HepG2 (cell line): ENCODE data around the gene TMEM196. TPM values are rescaled to one million over a fixed set of nuclear protein-coding genes. Genes with fewer than 3 reads are reported as not detected.

Source experiments
- ATAC-seq: fragments of 200-7000 bp; cut with Tn5 transposase; 3 replicates; pipeline ENCODE4 v1.9.1; 2020; ENCODE audit warnings: mild to moderate bottlenecking, moderate library complexity
- BruUV-seq: library from RNA; stranded (reverse); fragments of 400-500 nt; replicated peaks from 2 replicates; lab custom pipeline; 2021; lab: Mats Ljungman, UMichigan
- CTCF ChIA-PET: fragments of 300-600 bp; formaldehyde crosslinking; extraction: SDS; loops from one replicate; lab custom pipeline; 2021; ENCODE audit warnings: low total read pairs, inconsistent platforms, low intra/inter-chr PET ratio; lab: Yijun Ruan, JAX
- POLR2A ChIA-PET: fragments of 350-600 bp; sonication (Branson Sonifier 250); formaldehyde crosslinking; loops from one replicate; lab custom pipeline; 2020; ENCODE audit warnings: antibody characterized with exemption, inconsistent platforms; lab: Yijun Ruan, JAX
- DNase-seq: peaks from one replicate; pipeline ENCODE4 v3.0.0-alpha.2; 2015; ENCODE audit warnings: low spot score
- FAIRE-seq: peaks from 3 replicates; lab custom pipeline; 2011; peaks lifted over from hg19 to GRCh38; lab: Jason Lieb, UNC
- H2AFZ ChIP-seq: one replicate; pipeline ENCODE4 v1.6.1; 2011; ENCODE audit warnings: low read length, inconsistent platforms
- H3K27ac ChIP-seq: fragments of 300-600 bp; 3 replicates; pipeline ENCODE4 v1.8.0; 2011; ENCODE audit warnings: mixed run types, mild to moderate bottlenecking, mixed read lengths, low read length, inconsistent platforms; ENCODE audit not compliant: insufficient read depth; ENCODE audit errors: extremely low read length
- H3K27me3 ChIP-seq, 2 experiments: fragments of 200-600 bp in 1 of 2; 2 replicates in 1 of 2; 3 replicates in 1 of 2; pipeline versions ENCODE4 v1.6.0 to v1.8.0; 2011; ENCODE audit warnings: low read length in 2 of 2, mild to moderate bottlenecking in 2 of 2, moderate library complexity in 2 of 2, inconsistent platforms in 1 of 2; ENCODE audit not compliant: insufficient read depth in 2 of 2, control insufficient read depth in 1 of 2
- H3K36me3 ChIP-seq, 2 experiments: fragments of 200-600 bp in 1 of 2; replicated peaks in 1 of 2; 2 replicates in 1 of 2; 3 replicates in 1 of 2; pipeline versions ENCODE4 v1.5.1 to v1.8.0; 2011; ENCODE audit warnings: low read length in 2 of 2, inconsistent platforms in 1 of 2; ENCODE audit not compliant: insufficient read depth in 2 of 2, control insufficient read depth in 1 of 2
- H3K4me1 ChIP-seq: 2 replicates; pipeline ENCODE4 v1.5.1; 2012; ENCODE audit warnings: low read length, inconsistent platforms; ENCODE audit not compliant: insufficient read depth
- H3K4me2 ChIP-seq: 2 replicates; pipeline ENCODE4 v1.6.0; 2011; ENCODE audit warnings: low read depth, low read length, inconsistent platforms
- H3K4me3 ChIP-seq, 3 experiments: fragments of 200-600 bp in 1 of 3; sonication (generic), shearing (Covaris generic) in 1 of 3; replicated peaks in 1 of 3; 2 replicates each; pipeline ENCODE4 v1.5.1; 2011 to 2016; ENCODE audit warnings: low read length in 3 of 3, inconsistent platforms in 2 of 3, low read depth in 2 of 3, mild to moderate bottlenecking in 2 of 3, control low read depth in 1 of 3, mixed read lengths in 1 of 3; ENCODE audit not compliant: insufficient read depth in 1 of 3
- H3K79me2 ChIP-seq: one replicate; pipeline ENCODE4 v1.6.1; 2011; ENCODE audit warnings: low read length, inconsistent platforms; ENCODE audit not compliant: insufficient read depth
- H3K9ac ChIP-seq: 2 replicates; pipeline ENCODE4 v1.6.0; 2011; ENCODE audit warnings: mild to moderate bottlenecking, low read depth, low read length, inconsistent platforms; ENCODE audit not compliant: insufficient read depth
- H3K9me3 ChIP-seq: 2 replicates; pipeline ENCODE4 v1.5.1; 2012; ENCODE audit warnings: mild to moderate bottlenecking, low read length
- H4K20me1 ChIP-seq: 2 replicates; pipeline ENCODE4 v1.6.0; 2011; ENCODE audit warnings: inconsistent platforms, mild to moderate bottlenecking, low read length, moderate library complexity; ENCODE audit not compliant: insufficient read depth
- ATF7 ChIP-seq, 2 experiments: fragments of 450-650 bp in 1 of 2; sonication (generic) in 1 of 2; formaldehyde crosslinking in 1 of 2; IDR thresholded peaks; 2 replicates each; pipeline versions ENCODE4 v1.4.0 to v1.6.1; 2016 to 2020; ENCODE audit warnings: antibody characterized with exemption in 1 of 2, mild to moderate bottlenecking in 1 of 2, missing genetic modification reagents in 1 of 2
- GRHL1 ChIP-seq: sonication (generic); formaldehyde crosslinking; conservative IDR thresholded peaks from 2 replicates; pipeline ENCODE4 v1.8.0; 2022; ENCODE audit warnings: missing genetic modification reagents
- GTF3A ChIP-seq: sonication (generic); formaldehyde crosslinking; conservative IDR thresholded peaks from 2 replicates; pipeline ENCODE4 v1.4.0; 2020; ENCODE audit warnings: mild to moderate bottlenecking, missing genetic modification reagents
- KDM3A ChIP-seq: IDR thresholded peaks from 2 replicates; pipeline ENCODE4 v1.6.1; 2018; ENCODE audit warnings: low read depth, missing compliant biosample characterization
- KDM5A ChIP-seq: fragments of 200-600 bp; sonication (generic); IDR thresholded peaks from 2 replicates; pipeline ENCODE4 v1.7.0; 2018; ENCODE audit warnings: antibody characterized with exemption, mild to moderate bottlenecking, low read length, borderline replicate concordance
- PATZ1 ChIP-seq: sonication (generic); formaldehyde crosslinking; IDR thresholded peaks from 2 replicates; pipeline ENCODE4 v1.4.0; 2020; ENCODE audit warnings: missing genetic modification reagents
- RARG ChIP-seq: sonication (generic); formaldehyde crosslinking; IDR thresholded peaks from 2 replicates; pipeline ENCODE4 v1.4.0; 2020; ENCODE audit warnings: low read depth, mild to moderate bottlenecking, missing genetic modification reagents
- RNF2 ChIP-seq: fragments of 450-650 bp; conservative IDR thresholded peaks from 2 replicates; pipeline ENCODE4 v1.6.1; 2016; ENCODE audit warnings: low read depth
- SIN3B ChIP-seq: fragments of 150-350 bp; IDR thresholded peaks from 2 replicates; pipeline ENCODE4 v1.6.1; 2014; ENCODE audit warnings: low read length
- ZBTB2 ChIP-seq: sonication (generic); formaldehyde crosslinking; IDR thresholded peaks from 2 replicates; pipeline ENCODE4 v1.8.0; 2022; ENCODE audit warnings: low read depth, missing genetic modification reagents
- ZNF326 ChIP-seq: sonication (generic); formaldehyde crosslinking; IDR thresholded peaks from 2 replicates; pipeline ENCODE4 v1.4.0; 2020; ENCODE audit warnings: missing genetic modification reagents, borderline replicate concordance
- WGBS: methylation state at CpG from one replicate; pipeline ENCODE4 v1.1.6; 2017; ENCODE audit warnings: low lambda C conversion rate; 5-methylcytosine and 5-hydroxymethylcytosine counted together
- in situ Hi-C: cut with HindIII; loops from 2 replicates; pipeline ENCODE4 v1.10.0; 2017; ENCODE audit warnings: low pct_unique_long_range_greater_than_20kb; ENCODE audit not compliant: extremely low pct_ligation_motif_present
- intact Hi-C: fragments of 100-400 bp; cut with micrococcal nuclease; formaldehyde crosslinking; loops from one replicate; pipeline ENCODE4 v1.10.0; 2022; ENCODE audit not compliant: unreplicated experiment
- polyA plus RNA-seq, 8 experiments: library from polyadenylated mRNA; depleted of rRNA in 3 of 8; stranded (reverse) in 7 of 8; unstranded in 1 of 8; fragments of >200 nt; fragmentation: Illumina TruSeq in 4 of 8; extraction: Trizol in 4 of 8; gene quantifications; 2 replicates each; pipeline versions ENCODE4 v1.2.1 to v1.2.3, GENCODE V29; 2011 to 2016; ENCODE audit warnings: low read depth in 4 of 8, missing spikeins in 1 of 8, mixed read lengths in 1 of 8; ENCODE audit not compliant: insufficient read depth in 1 of 8
- total RNA-seq, 5 experiments: library from RNA; depleted of rRNA; stranded (reverse); fragments of >200 nt; fragmentation: Illumina TruSeq; extraction: Trizol; gene quantifications; 2 replicates each; pipeline ENCODE4 v1.2.3, GENCODE V29; 2016; ENCODE audit warnings: low read depth in 1 of 5

TMEM196 gene
- total and polyA plus RNA-seq, 2 of the 13 experiments (the other 11 are each of a cell fraction or from before 2014, with no cell fraction given), result not detected

GRCh38 chr7:19675816-19676215, 97.6 kb downstream of the TMEM196 start:
- FAIRE-seq, result no peak
- H3K4me1 ChIP-seq, result no peaks in the 10 kb centered on the region
- H3K79me2 ChIP-seq, result no peaks in the 10 kb centered on the region
- no peak overlapping the region for H3K4me2 ChIP-seq
- in situ Hi-C loops, result no loop called here
- no peak overlapping the region for H3K4me3 ChIP-seq
- H4K20me1 ChIP-seq, result no peaks in the 10 kb centered on the region
- no peaks in the 10 kb centered on the region for H3K9me3 ChIP-seq
- intact Hi-C loops, result no loop called here
- no peak overlapping the region for H2AFZ ChIP-seq
- CTCF ChIA-PET, result no interaction called here
- H3K36me3 ChIP-seq, result no peaks in the 10 kb centered on the region
- DNase-seq, result no peak
- TF ChIP-seq RARG (CRISPR knock-in tag), result no peak
- TF ChIP-seq ATF7 (IDR thresholded peaks at IDR 0.05), result peak; percentile 79
- TF ChIP-seq ATF7 (CRISPR knock-in tag; IDR thresholded peaks at IDR 0.05), result no peak
- TF ChIP-seq, all 625 proteins: peak for 1
- no TSS peak for BruUV-seq
- WGBS, result 4% methylated on average over 1 of the region's 1 CpG
- Histone ChIP-seq H3K9ac (no peak overlapping the region), H3K27ac (no peak overlapping the region), H3K27me3 (no peaks in the 10 kb centered on the region)
- no peak for ATAC-seq
- POLR2A ChIA-PET, result no interaction called here

GRCh38 chr7:19674266-19674960, 99.0 kb downstream of the TMEM196 start:
- Histone ChIP-seq H3K79me2 (no peaks in the 10 kb centered on the region), H2AFZ (no peak overlapping the region), H3K9me3 (no peaks in the 10 kb centered on the region), H4K20me1 (no peaks in the 10 kb centered on the region), H3K4me3 (no peak overlapping the region), H3K9ac (no peak overlapping the region), H3K27ac (no peak overlapping the region), H3K4me2 (no peak overlapping the region), H3K27me3 (no peaks in the 10 kb centered on the region), H3K4me1 (no peaks in the 10 kb centered on the region), H3K36me3 (no peaks in the 10 kb centered on the region)
- ATAC-seq (no peak), FAIRE-seq (no peak), DNase-seq (no peak)
- in situ Hi-C loops, result loop anchor here (25.0 kb wide), 2 partner anchors 562 to 1312 kb away; partner anchors contain the start of gene TWIST1
- BruUV-seq, result no TSS peak
- intact Hi-C loops, result no loop called here
- no peak for TF ChIP-seq KDM3A (CRISPR knock-in tag)
- no peak for TF ChIP-seq KDM5A
- TF ChIP-seq GTF3A (CRISPR knock-in tag), result no peak
- no peak for TF ChIP-seq ZBTB2 (CRISPR knock-in tag)
- TF ChIP-seq RNF2, result no peak
- TF ChIP-seq PATZ1 (CRISPR knock-in tag), result no peak
- no peak for TF ChIP-seq SIN3B
- no peak for TF ChIP-seq ZNF326 (CRISPR knock-in tag)
- TF ChIP-seq GRHL1 (CRISPR knock-in tag), result no peak
- ChIA-PET POLR2A (no interaction called here), CTCF (no interaction called here)
- WGBS, result 3% methylated on average over 5 of the region's 5 CpGs
